ENCODE measurements around the gene CTIF.

- TF ChIP-seq POLR2AphosphoS5 (IDR thresholded peaks at IDR 0.05; ENCODE audit: low read depth, low read length) (no peak), POLR2A (IDR thresholded peaks at IDR 0.05; ENCODE audit: low read depth, low read length) (no peak), TAF1 (IDR thresholded peaks at IDR 0.05; ENCODE audit: low read depth, low read length) (no peak), SPI1 (IDR thresholded peaks at IDR 0.05; ENCODE audit: low read depth, low read length) (no peak), POU2F2 (IDR thresholded peaks at IDR 0.05; ENCODE audit: low read depth, low read length) (no peak)
These were observed 267.1 kb downstream of the CTIF start for GRCh38 chr18:48805826-48806535.

Data from GM12891 (cell line).